ENCODE data around the gene FARP2. TPM values are rescaled to one million over a fixed set of nuclear protein-coding genes. Genes with fewer than 3 reads are reported as not detected.
A peak's percentile ranks its signal among the peaks of the same experiment; 100 is the strongest.

FARP2 gene
- total and polyA plus RNA-seq, 2 of the 13 experiments (the other 11 are each of a cell fraction or from before 2014, with no cell fraction given): 28.0 to 45.4 TPM

GRCh38 chr2:241315093-241315878, 40.8 kb upstream of the FARP2 start, which contains the start of gene HDLBP (continued):
- TF ChIP-seq GRHL1 (CRISPR knock-in tag; conservative IDR thresholded peaks at IDR 0.05) (no peak), ZBTB37 (CRISPR knock-in tag; IDR thresholded peaks at IDR 0.05) (no peak), CAMTA2 (CRISPR knock-in tag; IDR thresholded peaks at IDR 0.05; ENCODE audit: borderline replicate concordance) (peak; percentile 97), ZNF484 (CRISPR knock-in tag; IDR thresholded peaks at IDR 0.05; ENCODE audit: borderline replicate concordance, low read depth) (no peak), ZNF512B (CRISPR knock-in tag; IDR thresholded peaks at IDR 0.05; ENCODE audit: borderline replicate concordance) (no peak; the same call in 1 of the 2 replicates), ZNF614 (CRISPR knock-in tag; IDR thresholded peaks at IDR 0.05; ENCODE audit: borderline replicate concordance) (peak; percentile 76; the same call in 1 of the 2 replicates), SNRNP70 (IDR thresholded peaks at IDR 0.05; ENCODE audit: low read depth, low read length) (no peak), ZNF441 (CRISPR knock-in tag; IDR thresholded peaks at IDR 0.05; ENCODE audit: borderline replicate concordance) (no peak; the same call in none of the 2 replicates), HOXA5 (CRISPR knock-in tag; IDR thresholded peaks at IDR 0.05) (peak; percentile 84), TRIM24 (CRISPR knock-in tag; IDR thresholded peaks at IDR 0.05) (no peak), ZBTB46 (CRISPR knock-in tag; IDR thresholded peaks at IDR 0.05; ENCODE audit: borderline replicate concordance) (peak; percentile 77; the same call in 1 of the 2 replicates), ZNF296 (CRISPR knock-in tag; conservative IDR thresholded peaks at IDR 0.05) (no peak), MTA3 (CRISPR knock-in tag; IDR thresholded peaks at IDR 0.05) (no peak), SOX6 (IDR thresholded peaks at IDR 0.05) (no peak), SOX6 (CRISPR knock-in tag; IDR thresholded peaks at IDR 0.05) (peak; percentile 75), HNF4A (CRISPR knock-in tag; IDR thresholded peaks at IDR 0.05) (peak; percentile 23), POLR2A (IDR thresholded peaks at IDR 0.05; ENCODE audit: insufficient read depth in 1 of 2, low read depth in 2 of 2, low read length in 2 of 2) (peak; percentile 65 to 84; a peak in 3 of 4 replicates), ATF2 (CRISPR knock-in tag; IDR thresholded peaks at IDR 0.05) (peak; percentile 10; the same call in 1 of the 2 replicates), FLYWCH1 (CRISPR knock-in tag; IDR thresholded peaks at IDR 0.05) (no peak), ZNF546 (CRISPR knock-in tag; conservative IDR thresholded peaks at IDR 0.05) (peak; percentile 90; the same call in 1 of the 2 replicates)

Measured in HepG2 (cell line).